Measurements from ENCODE around the gene MRNIP. TPM values are rescaled to one million over a fixed set of nuclear protein-coding genes. Genes with fewer than 3 reads are reported as not detected.
A peak's percentile ranks its signal among the peaks of the same experiment; 100 is the strongest.

Gene MRNIP
- total and polyA plus RNA-seq, 7 experiments from 2014 or later: 19.4 to 133 (median 40.2) TPM

DNA sequence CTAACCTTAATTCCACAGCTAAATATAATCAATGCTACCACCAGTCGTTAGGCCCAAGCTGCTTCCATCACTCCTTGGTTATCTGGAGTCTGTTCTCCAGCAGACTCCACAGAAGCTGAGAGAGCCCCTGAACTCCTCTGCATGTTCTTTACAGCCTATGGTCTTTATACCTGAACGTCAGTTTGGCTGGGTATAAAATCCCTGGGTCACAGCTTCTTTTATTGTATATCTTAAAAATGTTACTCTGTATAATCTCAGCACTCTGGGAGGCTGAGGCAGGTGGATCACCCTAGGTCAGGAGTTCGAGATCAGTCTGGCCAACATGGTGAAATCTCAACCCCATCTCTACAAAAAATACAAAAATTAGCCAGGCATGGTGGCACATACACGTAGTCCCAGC, 23.7 kb upstream of the MRNIP start:
- Mint-ChIP-seq H3K9me3 (peaks cover 0 to 32% (median 13%) of the 10 kb centered on the region in 11 donors), H3K4me1 (peaks cover 0 to 5% (median 0%) of the 10 kb centered on the region in 7 donors), H3K36me3 (peaks cover 22 to 56% (median 47%) of the 10 kb centered on the region in 5 donors), H3K4me3 (no peak overlapping the region), H3K27me3 (no peaks in the 10 kb centered on the region), H3K27ac (peak overlapping the region in 2 of 9 donors; percentile 16 to 37)
- no peaks in the 10 kb centered on the region for H3K4me1 ChIP-seq (ENCODE audit: control insufficient read depth in 2 of 2, insufficient read depth in 2 of 2, low read length in 2 of 2)
- ChIA-PET CTCF (no interaction called here), POLR2A (interaction anchor here (1.0 kb wide), 1 partner anchor 11 kb away, joined by 3 read pairs; no protein-coding TSS in a partner anchor)
- intact Hi-C loops (cut with micrococcal nuclease): no loop called here
- peaks cover 0 to 76% (median 11%) of the 10 kb centered on the region in 3 experiments for H3K36me3 ChIP-seq (ENCODE audit: control insufficient read depth in 2 of 3, insufficient read depth in 3 of 3, low read length in 3 of 3)
- H3K27ac ChIP-seq (ENCODE audit: low read depth, low read length): no peak overlapping the region
- H3K27me3 ChIP-seq (ENCODE audit: control insufficient read depth in 2 of 2, insufficient read depth in 2 of 2, low read length in 2 of 2): no peaks in the 10 kb centered on the region
- H3K4me3 ChIP-seq (ENCODE audit: low read length): no peak overlapping the region
- DNase-seq (no peak), ATAC-seq (no peak)
- peaks cover 0 to 25% (median 7%) of the 10 kb centered on the region in 3 experiments for H3K9me3 ChIP-seq (ENCODE audit: control insufficient read depth in 2 of 3, low read length in 3 of 3)

DNA sequence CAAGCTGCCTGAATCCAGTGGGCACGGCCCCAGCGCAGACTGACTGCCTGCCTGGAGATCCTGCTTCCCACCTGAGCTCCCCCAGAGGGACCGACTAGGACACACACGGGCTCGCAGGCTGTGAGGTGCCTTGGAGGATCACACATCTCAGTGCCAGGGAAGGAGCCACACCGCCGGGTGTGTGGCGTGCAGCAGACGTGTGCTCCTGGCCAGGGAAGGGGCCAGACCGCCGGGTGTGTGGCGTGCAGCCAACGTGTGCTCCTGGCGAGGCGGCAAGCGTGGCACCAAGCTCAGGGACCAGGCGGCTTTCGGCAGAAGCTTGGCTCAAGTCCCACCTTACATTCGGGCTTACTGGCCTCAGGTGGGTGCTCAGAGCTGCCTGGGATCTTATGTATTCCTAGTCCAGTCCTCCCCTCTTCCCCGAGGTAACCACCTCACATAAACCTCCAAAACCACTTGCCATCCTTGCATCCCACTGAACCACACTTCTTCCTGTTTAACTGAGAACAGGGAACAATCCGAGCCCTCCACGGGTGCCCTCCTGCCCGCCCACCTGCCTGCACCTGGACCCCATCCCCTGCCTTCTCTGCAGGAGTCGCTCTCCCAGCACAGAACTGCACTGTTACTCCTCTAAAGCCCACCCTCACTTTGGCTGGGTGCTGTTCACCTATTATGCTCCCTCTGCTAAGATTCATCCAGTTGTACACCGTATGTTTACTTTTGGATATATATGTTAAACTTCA, 22.4 kb upstream of the MRNIP start:
- DNase-seq (no peak), ATAC-seq (no peak)
- peaks cover 0 to 25% (median 7%) of the 10 kb centered on the region in 3 experiments for H3K9me3 ChIP-seq (ENCODE audit: control insufficient read depth in 2 of 3, low read length in 3 of 3)
- H3K4me1 Mint-ChIP-seq: peaks cover 0 to 2% (median 0%) of the 10 kb centered on the region in 7 donors
- POLR2A ChIA-PET: no interaction called here
- no peak overlapping the region for H3K4me3 Mint-ChIP-seq
- H3K9me3 Mint-ChIP-seq: peaks cover 0 to 32% (median 13%) of the 10 kb centered on the region in 11 donors
- H3K36me3 Mint-ChIP-seq: peaks cover 16 to 44% (median 40%) of the 10 kb centered on the region in 5 donors
- H3K27ac ChIP-seq (ENCODE audit: low read depth, low read length): no peak overlapping the region
- H3K36me3 ChIP-seq (ENCODE audit: control insufficient read depth in 2 of 3, insufficient read depth in 3 of 3, low read length in 3 of 3): peaks cover 0 to 71% (median 14%) of the 10 kb centered on the region in 3 experiments
- no peaks in the 10 kb centered on the region for H3K27me3 Mint-ChIP-seq
- H3K27ac Mint-ChIP-seq: no peak overlapping the region
- CTCF ChIA-PET: interaction anchor here (0.6 kb wide), 1 partner anchor 14 kb away, joined by 4 read pairs; no protein-coding TSS in a partner anchor
- H3K4me3 ChIP-seq (ENCODE audit: low read length): no peak overlapping the region
- no peaks in the 10 kb centered on the region for H3K27me3 ChIP-seq (ENCODE audit: control insufficient read depth in 2 of 2, insufficient read depth in 2 of 2, low read length in 2 of 2)
- H3K4me1 ChIP-seq (ENCODE audit: control insufficient read depth in 2 of 2, insufficient read depth in 2 of 2, low read length in 2 of 2): no peaks in the 10 kb centered on the region
- intact Hi-C loops (cut with micrococcal nuclease): no loop called here

DNA sequence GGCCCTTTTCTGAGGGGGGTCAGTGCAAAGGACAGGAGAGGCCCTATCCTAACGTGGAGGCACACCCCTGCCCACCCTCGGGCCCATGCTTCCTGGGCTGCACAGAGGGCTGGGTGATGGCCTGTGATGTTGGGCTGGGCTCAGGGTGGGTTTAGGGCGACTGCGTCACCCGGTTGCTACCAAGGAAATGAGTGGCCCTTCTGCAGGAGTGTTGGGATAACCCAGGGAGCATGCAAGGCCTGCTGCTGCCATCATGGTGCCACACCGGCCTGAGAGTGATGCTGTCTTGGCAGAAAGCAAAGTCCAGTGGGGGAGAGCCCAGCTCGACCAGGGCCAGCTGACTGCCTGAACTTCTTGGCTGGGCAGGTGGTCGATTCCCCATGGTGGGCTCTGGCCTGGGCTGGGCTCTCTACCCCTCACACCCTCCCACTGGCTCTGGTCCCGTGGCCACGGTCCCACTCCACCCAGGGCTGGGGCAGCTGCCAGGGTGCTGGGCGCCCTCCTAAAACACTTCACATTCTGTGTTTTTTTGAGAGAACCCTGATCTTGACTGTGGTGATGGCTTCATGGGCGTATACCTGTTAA, 21.5 kb upstream of the MRNIP start:
- no peak overlapping the region for H3K4me3 ChIP-seq (ENCODE audit: low read length)
- H3K36me3 ChIP-seq (ENCODE audit: control insufficient read depth in 2 of 3, insufficient read depth in 3 of 3, low read length in 3 of 3): peaks cover 0 to 72% (median 14%) of the 10 kb centered on the region in 3 experiments
- H3K4me1 Mint-ChIP-seq: no peaks in the 10 kb centered on the region
- ChIA-PET CTCF (no interaction called here), POLR2A (no interaction called here)
- peaks cover 0 to 25% (median 7%) of the 10 kb centered on the region in 3 experiments for H3K9me3 ChIP-seq (ENCODE audit: control insufficient read depth in 2 of 3, low read length in 3 of 3)
- no peak for ATAC-seq
- H3K36me3 Mint-ChIP-seq: peaks cover 12 to 39% (median 33%) of the 10 kb centered on the region in 5 donors
- peaks cover 0 to 28% (median 13%) of the 10 kb centered on the region in 11 donors for H3K9me3 Mint-ChIP-seq
- no peaks in the 10 kb centered on the region for H3K27me3 Mint-ChIP-seq
- H3K27ac Mint-ChIP-seq: no peak overlapping the region
- H3K4me3 Mint-ChIP-seq: no peak overlapping the region
- intact Hi-C loops (cut with micrococcal nuclease): no loop called here
- no peaks in the 10 kb centered on the region for H3K27me3 ChIP-seq (ENCODE audit: control insufficient read depth in 2 of 2, insufficient read depth in 2 of 2, low read length in 2 of 2)
- H3K4me1 ChIP-seq (ENCODE audit: control insufficient read depth in 2 of 2, insufficient read depth in 2 of 2, low read length in 2 of 2): no peaks in the 10 kb centered on the region
- no peak for DNase-seq
- H3K27ac ChIP-seq (ENCODE audit: low read depth, low read length): no peak overlapping the region

DNA sequence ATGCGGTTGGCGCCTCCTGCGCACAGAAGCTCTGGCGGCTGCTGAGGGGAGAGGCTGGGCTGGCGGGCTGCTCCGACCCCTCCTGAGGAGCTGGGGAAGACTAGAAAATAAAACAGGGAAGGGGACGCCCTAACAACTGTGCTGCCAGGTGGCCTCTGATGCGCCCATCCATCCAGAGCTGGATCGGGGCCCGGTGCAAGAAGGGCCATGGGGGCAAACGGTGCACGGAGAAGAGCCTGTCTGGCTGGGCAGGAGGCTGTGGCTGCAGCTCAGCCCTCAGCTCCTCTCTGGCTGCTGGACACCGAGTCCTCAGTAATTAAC, 21.0 kb upstream of the MRNIP start:
- Mint-ChIP-seq H3K36me3 (peaks cover 9 to 34% (median 28%) of the 10 kb centered on the region in 5 donors), H3K27me3 (no peaks in the 10 kb centered on the region), H3K4me1 (no peaks in the 10 kb centered on the region), H3K27ac (no peak overlapping the region), H3K9me3 (peaks cover 0 to 23% (median 12%) of the 10 kb centered on the region in 11 donors), H3K4me3 (no peak overlapping the region)
- DNase-seq: no peak
- no peak for ATAC-seq
- ChIA-PET CTCF (no interaction called here), POLR2A (no interaction called here)
- Histone ChIP-seq H3K36me3 (ENCODE audit: control insufficient read depth in 2 of 3, insufficient read depth in 3 of 3, low read length in 3 of 3) (peaks cover 0 to 72% (median 14%) of the 10 kb centered on the region in 3 experiments), H3K27me3 (ENCODE audit: control insufficient read depth in 2 of 2, insufficient read depth in 2 of 2, low read length in 2 of 2) (no peaks in the 10 kb centered on the region), H3K9me3 (ENCODE audit: control insufficient read depth in 2 of 3, low read length in 3 of 3) (peaks cover 0 to 25% (median 7%) of the 10 kb centered on the region in 3 experiments), H3K27ac (ENCODE audit: low read depth, low read length) (no peak overlapping the region), H3K4me1 (ENCODE audit: control insufficient read depth in 2 of 2, insufficient read depth in 2 of 2, low read length in 2 of 2) (no peaks in the 10 kb centered on the region), H3K4me3 (ENCODE audit: low read length) (no peak overlapping the region)
- intact Hi-C loops (cut with micrococcal nuclease): no loop called here

DNA sequence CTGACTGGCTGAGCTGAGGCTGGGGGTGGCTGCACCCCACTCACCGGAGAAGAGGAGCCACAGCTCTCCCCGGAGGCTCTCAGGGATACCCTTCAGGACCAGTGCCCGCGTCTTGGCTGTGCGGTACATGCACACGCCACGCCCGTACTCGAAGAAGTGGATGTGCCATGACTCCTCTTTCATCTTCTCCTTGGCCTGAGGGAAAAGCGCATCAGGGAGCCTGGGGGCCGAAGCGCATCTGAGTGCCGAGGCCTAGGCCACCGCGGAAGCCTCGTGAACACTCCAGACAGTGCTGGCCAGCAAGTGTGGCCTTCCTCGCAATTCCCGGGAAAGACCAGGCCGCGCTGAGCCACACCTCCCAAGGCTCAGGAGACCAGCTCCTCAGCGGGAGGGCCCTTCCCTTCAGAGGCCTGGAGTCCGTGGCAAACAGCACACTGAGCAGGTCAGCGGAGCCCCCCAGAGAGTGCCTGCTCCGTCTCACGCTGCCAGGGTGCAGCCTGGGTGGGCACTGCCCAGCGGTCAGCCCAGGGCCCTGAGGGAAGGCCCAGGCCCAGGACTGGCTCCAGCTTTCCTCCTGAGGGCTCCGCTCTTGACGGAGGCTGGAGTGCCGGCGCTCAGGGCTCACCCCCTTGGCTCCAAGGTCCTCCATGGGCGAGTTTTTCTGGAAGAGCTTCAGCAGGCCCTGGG, 20.5 kb upstream of the MRNIP start:
- peaks cover 0 to 18% (median 9%) of the 10 kb centered on the region in 11 donors for H3K9me3 Mint-ChIP-seq
- DNase-seq: no peak
- H3K4me1 Mint-ChIP-seq: no peaks in the 10 kb centered on the region
- peaks cover 6 to 29% (median 23%) of the 10 kb centered on the region in 5 donors for H3K36me3 Mint-ChIP-seq
- Histone ChIP-seq H3K27me3 (ENCODE audit: control insufficient read depth in 2 of 2, insufficient read depth in 2 of 2, low read length in 2 of 2) (no peaks in the 10 kb centered on the region), H3K9me3 (ENCODE audit: control insufficient read depth in 2 of 3, low read length in 3 of 3) (peaks cover 0 to 20% (median 7%) of the 10 kb centered on the region in 3 experiments), H3K36me3 (ENCODE audit: control insufficient read depth in 2 of 3, insufficient read depth in 3 of 3, low read length in 3 of 3) (peaks cover 0 to 72% (median 14%) of the 10 kb centered on the region in 3 experiments), H3K27ac (ENCODE audit: low read depth, low read length) (no peak overlapping the region), H3K4me3 (ENCODE audit: low read length) (no peak overlapping the region), H3K4me1 (ENCODE audit: control insufficient read depth in 2 of 2, insufficient read depth in 2 of 2, low read length in 2 of 2) (no peaks in the 10 kb centered on the region)
- H3K27ac Mint-ChIP-seq: no peak overlapping the region
- ChIA-PET CTCF (no interaction called here), POLR2A (no interaction called here)
- H3K27me3 Mint-ChIP-seq: no peaks in the 10 kb centered on the region
- peak; percentile 31 for ATAC-seq
- intact Hi-C loops (cut with micrococcal nuclease): no loop called here
- no peak overlapping the region for H3K4me3 Mint-ChIP-seq

DNA sequence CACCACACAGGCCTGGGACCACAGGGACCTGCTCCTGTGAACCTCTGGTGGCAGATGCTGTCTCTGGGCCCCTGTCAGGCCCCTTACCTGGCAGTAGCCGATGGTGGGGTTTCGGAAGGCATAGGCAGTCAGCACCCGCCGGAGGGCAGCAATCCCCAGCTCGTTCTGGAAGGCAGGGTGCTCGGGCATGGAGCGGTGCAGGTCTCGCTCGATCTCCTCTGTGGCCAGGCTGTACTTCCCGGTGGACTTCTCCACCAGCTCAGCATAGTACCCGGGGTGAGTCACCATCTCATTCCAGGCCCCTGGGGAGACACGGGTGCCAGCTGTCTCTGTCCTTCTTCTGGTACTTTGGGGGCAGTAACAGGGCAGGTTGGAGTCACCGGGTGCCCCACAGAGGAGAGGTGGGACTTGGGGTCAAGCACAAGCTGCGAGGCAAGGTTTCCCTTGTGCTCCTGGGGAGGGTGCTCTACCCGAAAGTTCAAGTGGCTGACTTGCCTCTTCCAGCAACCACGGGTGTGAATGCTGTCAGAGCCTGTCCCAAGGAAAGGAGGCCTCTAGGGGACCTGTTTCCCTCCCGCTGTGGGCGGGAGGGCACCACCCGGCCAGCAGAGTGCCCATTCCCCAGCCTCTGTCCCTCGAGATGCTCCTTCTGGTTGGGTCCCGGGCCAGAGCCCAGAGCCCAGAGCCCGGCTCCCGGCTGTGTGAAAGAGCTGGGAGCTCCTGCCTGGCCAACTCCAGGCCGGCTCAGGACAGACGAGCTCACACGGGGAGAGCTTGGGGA, 19.8 kb upstream of the MRNIP start:
- ChIA-PET CTCF (no interaction called here), POLR2A (interaction anchor here (1.0 kb wide), 1 partner anchor 11 kb away, joined by 3 read pairs; no protein-coding TSS in a partner anchor)
- no peaks in the 10 kb centered on the region for H3K4me1 ChIP-seq (ENCODE audit: control insufficient read depth in 2 of 2, insufficient read depth in 2 of 2, low read length in 2 of 2)
- H3K4me3 ChIP-seq (ENCODE audit: low read length): no peak overlapping the region
- Mint-ChIP-seq H3K4me1 (no peaks in the 10 kb centered on the region), H3K27me3 (no peaks in the 10 kb centered on the region), H3K27ac (no peak overlapping the region), H3K4me3 (no peak overlapping the region), H3K36me3 (peaks cover 0 to 21% (median 16%) of the 10 kb centered on the region in 5 donors), H3K9me3 (peaks cover 0 to 11% (median 2%) of the 10 kb centered on the region in 11 donors)
- H3K27ac ChIP-seq (ENCODE audit: low read depth, low read length): no peak overlapping the region
- peaks cover 0 to 72% (median 21%) of the 10 kb centered on the region in 3 experiments for H3K36me3 ChIP-seq (ENCODE audit: control insufficient read depth in 2 of 3, insufficient read depth in 3 of 3, low read length in 3 of 3)
- intact Hi-C loops (cut with micrococcal nuclease): no loop called here
- H3K9me3 ChIP-seq (ENCODE audit: control insufficient read depth in 2 of 3, low read length in 3 of 3): peaks cover 0 to 13% (median 7%) of the 10 kb centered on the region in 3 experiments
- no peak for ATAC-seq
- no peak for DNase-seq
- no peaks in the 10 kb centered on the region for H3K27me3 ChIP-seq (ENCODE audit: control insufficient read depth in 2 of 2, insufficient read depth in 2 of 2, low read length in 2 of 2)

Data from naive thymus-derived CD4-positive, alpha-beta T cell (primary cell).